SU-DHL-6 (cell line): ENCODE measurements around the gene SYNJ2.

Experiments used
- EZH2phosphoT487 ChIP-seq: fragments of 200-600 bp; sonication (generic), shearing (Covaris generic); conservative IDR thresholded peaks from 2 replicates; pipeline ENCODE4 v1.6.1; 2018; ENCODE audit warnings: mild to moderate bottlenecking, antibody characterized with exemption, low read length, moderate library complexity, mixed read lengths
- TF ChIP-seq, protein P1 (sequence below): fragments of 200-600 bp; sonication (generic); IDR thresholded peaks from one replicate; pipeline ENCODE4 v1.5.1; 2017; ENCODE audit warnings: antibody characterized with exemption, mild to moderate bottlenecking, low read length, moderate library complexity; ENCODE audit not compliant: insufficient read depth, poor library complexity, severe bottlenecking

DNA sequence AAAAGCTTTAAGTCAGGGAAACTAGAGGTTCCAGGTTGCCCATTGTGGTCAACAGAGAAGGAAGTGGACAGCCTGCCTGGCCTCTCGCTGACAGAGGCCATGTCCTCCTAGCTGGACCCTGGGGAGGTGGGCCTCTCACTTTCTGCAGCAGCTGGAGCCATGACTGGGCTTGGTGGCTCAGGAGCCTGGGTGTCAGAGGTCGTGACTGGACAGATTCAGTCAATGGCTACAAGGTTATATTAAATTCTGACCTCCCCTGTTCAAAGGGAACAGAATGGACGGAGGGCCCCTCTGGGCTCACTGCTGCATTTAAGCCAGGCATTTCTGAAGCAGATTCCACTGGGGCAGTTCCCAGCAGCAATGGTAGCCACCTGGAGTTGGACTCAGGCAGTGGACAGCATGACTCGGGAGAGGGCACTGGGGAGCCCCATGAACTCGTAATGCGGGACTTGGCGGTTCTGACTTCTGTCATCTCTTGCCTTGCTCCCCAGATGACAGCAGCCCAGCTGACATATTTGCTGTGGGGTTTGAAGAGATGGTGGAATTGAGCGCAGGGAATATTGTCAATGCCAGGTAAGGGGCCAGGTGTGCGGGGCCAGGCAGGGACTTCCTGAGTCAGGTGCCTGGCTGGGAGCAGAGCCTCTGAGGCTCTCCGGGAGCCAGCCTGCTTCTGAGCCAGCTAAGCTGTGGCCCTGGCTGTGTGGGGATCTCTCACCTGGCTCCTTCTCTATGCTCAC is 86.7 kb downstream of the SYNJ2 start:
- TF ChIP-seq, protein P1, sequence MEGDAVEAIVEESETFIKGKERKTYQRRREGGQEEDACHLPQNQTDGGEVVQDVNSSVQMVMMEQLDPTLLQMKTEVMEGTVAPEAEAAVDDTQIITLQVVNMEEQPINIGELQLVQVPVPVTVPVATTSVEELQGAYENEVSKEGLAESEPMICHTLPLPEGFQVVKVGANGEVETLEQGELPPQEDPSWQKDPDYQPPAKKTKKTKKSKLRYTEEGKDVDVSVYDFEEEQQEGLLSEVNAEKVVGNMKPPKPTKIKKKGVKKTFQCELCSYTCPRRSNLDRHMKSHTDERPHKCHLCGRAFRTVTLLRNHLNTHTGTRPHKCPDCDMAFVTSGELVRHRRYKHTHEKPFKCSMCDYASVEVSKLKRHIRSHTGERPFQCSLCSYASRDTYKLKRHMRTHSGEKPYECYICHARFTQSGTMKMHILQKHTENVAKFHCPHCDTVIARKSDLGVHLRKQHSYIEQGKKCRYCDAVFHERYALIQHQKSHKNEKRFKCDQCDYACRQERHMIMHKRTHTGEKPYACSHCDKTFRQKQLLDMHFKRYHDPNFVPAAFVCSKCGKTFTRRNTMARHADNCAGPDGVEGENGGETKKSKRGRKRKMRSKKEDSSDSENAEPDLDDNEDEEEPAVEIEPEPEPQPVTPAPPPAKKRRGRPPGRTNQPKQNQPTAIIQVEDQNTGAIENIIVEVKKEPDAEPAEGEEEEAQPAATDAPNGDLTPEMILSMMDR: no peak
- no peak for TF ChIP-seq EZH2phosphoT487
